GM19395 (cell line): ENCODE measurements around the gene ITPA.
A peak's percentile ranks its signal among the peaks of the same experiment; 100 is the strongest.

Experiments
- ATAC-seq: cut with Tn5 transposase; IDR thresholded peaks from one replicate; pipeline ENCODE4 v1.9.1; 2021; ENCODE audit warnings: mild to moderate bottlenecking, moderate library complexity; ENCODE audit not compliant: unreplicated experiment

ITPA gene

GRCh38 chr20:3227506-3227905 is 18.2 kb downstream of the ITPA start:
- no peak for ATAC-seq

GRCh38 chr20:3227936-3228749 is 18.8 kb downstream of the ITPA start:
- no peak for ATAC-seq

GRCh38 chr20:3228750-3229032 is 19.4 kb downstream of the ITPA start:
- no peak for ATAC-seq

- ATAC-seq, result no peak
Observed at GRCh38 chr20:3229158-3229557, 19.9 kb downstream of the ITPA start.

- no peak for ATAC-seq
Observed at GRCh38 chr20:3229798-3230197, 20.5 kb downstream of the ITPA start.

GRCh38 chr20:3231116-3231515 is 21.8 kb downstream of the ITPA start:
- ATAC-seq, result no peak

GRCh38 chr20:3231889-3232588 is 22.7 kb downstream of the ITPA start:
- ATAC-seq, result no peak

- ATAC-seq, result no peak
Observed at GRCh38 chr20:3233131-3233990, 24.1 kb downstream of the ITPA start.

GRCh38 chr20:3233991-3234498 is 24.7 kb downstream of the ITPA start:
- ATAC-seq, result no peak

- ATAC-seq, result no peak
Observed at GRCh38 chr20:3235666-3236324, 26.5 kb downstream of the ITPA start.

- no peak for ATAC-seq
Observed at GRCh38 chr20:3237011-3237957, 28.0 kb downstream of the ITPA start.

- peak; percentile 23 for ATAC-seq
Observed at GRCh38 chr20:3237958-3238615, 28.8 kb downstream of the ITPA start.

- ATAC-seq, result peak; percentile 46
Observed at GRCh38 chr20:3238616-3239025, 29.3 kb downstream of the ITPA start.

GRCh38 chr20:3239026-3239866 is 29.9 kb downstream of the ITPA start, which contains the start of gene SLC4A11:
Gene SLC4A11 (minus strand): TSS chr20:3239190. CDS start chr20:3239137, 53 bp downstream.
- peak; percentile 57 for ATAC-seq

GRCh38 chr20:3239867-3240775 is 30.8 kb downstream of the ITPA start:
- no peak for ATAC-seq

- no peak for ATAC-seq
Observed at GRCh38 chr20:3240776-3241363, 31.6 kb downstream of the ITPA start.

- no peak for ATAC-seq
Observed at GRCh38 chr20:3242172-3242692, 32.9 kb downstream of the ITPA start.
